ENCODE data around the gene MECP2. TPM values are rescaled to one million over a fixed set of nuclear protein-coding genes. Genes with fewer than 3 reads are reported as not detected.

Gene MECP2
- total RNA-seq, 6 experiments from 2014 or later: 14.1 to 18.4 (median 16.0) TPM

- H3K9me3 ChIP-seq: no peaks in the 10 kb centered on the region
- no peak overlapping the region for H3K4me3 ChIP-seq
- H3K27me3 ChIP-seq: no peaks in the 10 kb centered on the region
- no peak for TF ChIP-seq CTCF (IDR thresholded peaks at IDR 0.05)
- no peak for TF ChIP-seq POLR2A (IDR thresholded peaks at IDR 0.05)
- no peak overlapping the region for H3K27ac ChIP-seq
- 53% methylated on average over 4 of the region's 4 CpGs for WGBS (ENCODE audit: insufficient coverage, low coverage, low lambda C conversion rate, missing lambda C conversion rate)
- no peaks in the 10 kb centered on the region for H3K36me3 ChIP-seq
- intact Hi-C loops (cut with DNase I): no loop called here
- ATAC-seq (no peak), DNase-seq (no peak)
- H3K4me1 ChIP-seq: peaks cover 0 to 21% (median 6%) of the 10 kb centered on the region in 4 donors
Observed at GRCh38 chrX:154046940-154047610, 50.4 kb downstream of the MECP2 start.

DNA sequence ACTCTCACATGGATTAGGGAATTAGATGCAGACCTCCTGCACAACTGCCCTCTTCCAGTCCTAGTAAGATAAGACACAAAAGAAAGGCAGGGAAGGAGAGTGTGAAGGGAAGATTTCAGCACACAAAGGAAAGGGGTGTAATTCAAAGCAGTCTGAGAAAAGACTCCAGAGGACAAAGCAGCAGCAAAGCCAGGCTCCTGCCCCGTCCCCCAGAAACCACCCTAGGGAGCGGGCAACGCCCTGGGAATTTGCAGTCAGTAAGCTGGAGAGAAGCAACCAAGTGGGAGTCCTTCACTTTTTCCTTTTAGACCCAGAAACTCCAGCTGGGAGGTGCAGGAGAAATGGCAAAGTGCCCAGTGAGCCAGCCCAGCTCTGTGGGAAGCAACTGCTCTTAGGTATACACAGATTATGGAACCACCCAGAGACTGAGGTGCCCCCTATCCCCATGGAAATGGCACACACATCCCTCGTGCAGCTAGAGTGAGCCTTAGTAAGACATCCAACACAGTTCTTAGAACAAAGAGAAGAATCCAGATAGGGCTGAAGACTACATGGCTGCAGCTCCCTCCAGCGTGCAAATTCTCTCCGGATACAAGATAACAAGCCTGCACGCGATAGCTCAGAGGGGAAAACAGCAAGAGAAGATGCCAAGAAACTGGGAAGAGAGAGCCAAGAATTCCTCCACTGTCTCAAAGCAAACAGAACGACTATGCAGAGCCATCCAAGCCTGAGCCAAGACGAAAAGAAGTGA is 51.3 kb downstream of the MECP2 start:
- Histone ChIP-seq H3K4me1 (peaks cover 0 to 21% (median 6%) of the 10 kb centered on the region in 4 donors), H3K4me3 (no peak overlapping the region), H3K27me3 (no peaks in the 10 kb centered on the region), H3K27ac (no peak overlapping the region), H3K9me3 (no peaks in the 10 kb centered on the region), H3K36me3 (no peaks in the 10 kb centered on the region)
- TF ChIP-seq CTCF (IDR thresholded peaks at IDR 0.05) (no peak), POLR2A (IDR thresholded peaks at IDR 0.05) (no peak)
- 52% methylated on average over 6 of the region's 10 CpGs for WGBS (ENCODE audit: insufficient coverage, low coverage, low lambda C conversion rate, missing lambda C conversion rate)
- intact Hi-C loops (cut with DNase I): no loop called here
- ATAC-seq: peak; percentile 26 to 47 (median 43)
- DNase-seq: no peak

DNA sequence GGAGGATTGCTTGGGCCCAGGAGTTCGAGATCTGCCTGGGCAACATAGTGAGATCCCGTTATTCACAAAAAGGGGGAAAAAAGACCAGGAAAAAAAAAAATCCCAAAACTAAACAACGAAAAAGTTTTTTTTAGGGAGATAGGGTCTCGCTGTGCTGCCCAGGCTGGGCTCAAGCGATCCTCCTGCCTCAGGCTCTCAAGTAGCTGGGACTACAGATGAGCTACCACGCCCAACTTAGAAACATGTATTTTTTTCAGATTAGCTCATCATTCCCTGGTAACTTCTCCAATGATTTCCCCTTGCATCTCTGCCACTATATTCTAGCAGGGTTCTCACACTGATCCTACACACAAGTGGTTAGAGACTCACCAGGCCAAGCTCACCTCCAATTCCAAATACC is 53.4 kb downstream of the MECP2 start:
- TF ChIP-seq CTCF (IDR thresholded peaks at IDR 0.05) (no peak), POLR2A (IDR thresholded peaks at IDR 0.05) (no peak)
- Histone ChIP-seq H3K36me3 (no peaks in the 10 kb centered on the region), H3K4me1 (peaks cover 0 to 11% (median under 1%) of the 10 kb centered on the region in 4 donors), H3K27ac (no peak overlapping the region), H3K4me3 (no peak overlapping the region), H3K9me3 (no peaks in the 10 kb centered on the region), H3K27me3 (no peaks in the 10 kb centered on the region)
- intact Hi-C loops (cut with DNase I): no loop called here
- ATAC-seq (no peak), DNase-seq (no peak)
- 77% methylated on average over 6 of the region's 6 CpGs for WGBS (ENCODE audit: insufficient coverage, low coverage, low lambda C conversion rate, missing lambda C conversion rate)

GRCh38 chrX:154043003-154043763 is 54.3 kb downstream of the MECP2 start:
- H3K27me3 ChIP-seq: no peaks in the 10 kb centered on the region
- H3K27ac ChIP-seq: no peak overlapping the region
- TF ChIP-seq POLR2A (IDR thresholded peaks at IDR 0.05) (no peak), CTCF (IDR thresholded peaks at IDR 0.05) (no peak)
- DNase-seq (no peak), ATAC-seq (peak in 2 of 4 donors; percentile 22 to 24)
- intact Hi-C loops (cut with DNase I): no loop called here
- no peaks in the 10 kb centered on the region for H3K36me3 ChIP-seq
- no peak overlapping the region for H3K4me3 ChIP-seq
- no peaks in the 10 kb centered on the region for H3K9me3 ChIP-seq
- H3K4me1 ChIP-seq: peaks cover 0 to 7% (median 0%) of the 10 kb centered on the region in 4 donors
- 49% methylated on average over 5 of the region's 5 CpGs for WGBS (ENCODE audit: insufficient coverage, low coverage, low lambda C conversion rate, missing lambda C conversion rate)

Data from right lobe of liver (tissue), 6 donors.